HUDEP-2 (cell line): ENCODE results near the gene CLIC4.

ENCODE experiments used
- DNase-seq, 76 experiments: peaks; one replicate each; lab custom pipeline; 2025; ENCODE audit not compliant: unreplicated experiment in 76 of 76; lab: John Stamatoyannopoulos, UW

Gene CLIC4

DNA sequence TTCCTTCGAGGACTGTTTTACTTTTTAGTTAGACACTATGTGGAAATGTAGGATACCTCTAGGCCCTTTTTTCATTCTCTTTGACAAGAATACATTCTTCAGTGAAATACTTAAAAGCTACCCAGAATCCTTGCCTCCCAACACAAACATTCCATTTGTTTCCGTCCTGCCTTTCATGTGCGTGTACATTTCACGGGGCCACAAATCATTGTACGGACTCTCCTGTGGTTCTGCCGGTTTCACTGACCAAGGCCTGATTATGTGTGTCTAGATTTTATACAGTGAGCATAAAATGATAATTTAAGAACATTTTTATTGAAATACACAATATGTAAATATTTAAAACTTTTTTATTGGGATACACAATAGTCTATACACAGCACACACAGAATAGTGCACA lies 108.4 kb downstream of the CLIC4 start:
- DNase-seq: no peak

DNA sequence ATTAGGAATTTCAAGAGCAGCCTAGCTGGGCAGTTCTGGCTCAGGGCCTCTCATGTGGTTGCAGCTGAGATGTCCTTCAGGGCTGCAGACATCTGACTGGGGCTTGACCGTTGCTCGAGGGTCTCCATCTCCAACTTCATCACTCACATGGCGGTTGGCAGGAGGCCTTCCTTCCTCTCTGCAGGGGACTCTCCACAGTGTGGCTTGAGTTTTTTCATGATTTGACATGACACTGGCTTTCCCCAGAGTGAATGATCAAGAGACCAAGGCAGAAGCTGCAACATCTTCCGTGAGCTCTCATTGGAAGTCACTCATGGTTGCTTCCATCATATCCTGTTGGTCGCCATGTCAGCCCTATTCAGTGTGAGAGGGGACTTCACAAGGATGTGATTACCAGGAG lies 110.2 kb downstream of the CLIC4 start:
- DNase-seq: no peak

DNA sequence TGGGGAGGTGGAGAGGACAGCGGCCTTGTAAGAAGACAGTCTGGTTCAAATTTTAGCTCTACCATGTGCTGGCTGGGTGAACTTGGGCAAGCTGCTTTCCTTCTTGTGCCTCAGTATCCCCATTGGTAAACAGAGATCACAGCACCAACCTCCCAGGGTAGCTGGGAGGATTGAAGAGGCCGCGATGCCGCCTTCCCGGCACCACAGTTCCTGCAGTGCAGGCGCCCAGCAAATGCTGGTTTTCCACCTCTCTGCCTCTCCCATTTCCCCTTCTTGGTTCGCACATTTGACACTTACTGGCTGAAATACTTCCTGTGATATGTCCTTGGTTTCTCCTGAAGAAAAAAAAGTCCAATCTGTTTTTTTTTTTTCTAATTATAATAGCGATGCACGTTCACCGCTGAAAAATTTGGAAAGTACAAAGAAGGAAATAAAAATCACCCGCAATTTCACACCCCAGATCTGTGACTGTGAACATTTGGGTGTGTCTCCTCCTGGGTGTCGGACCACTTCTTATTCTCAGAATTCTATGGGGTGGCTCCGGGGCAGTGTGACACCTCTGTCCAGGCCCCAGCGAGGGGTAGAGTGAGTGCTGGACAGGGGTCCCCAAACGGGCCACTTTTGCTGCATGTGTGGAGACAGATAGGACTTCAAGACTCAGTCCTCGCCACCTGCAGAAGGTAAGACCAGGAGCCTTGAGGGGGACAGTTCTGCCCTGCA lies 111.7 kb downstream of the CLIC4 start:
- no peak for DNase-seq

DNA sequence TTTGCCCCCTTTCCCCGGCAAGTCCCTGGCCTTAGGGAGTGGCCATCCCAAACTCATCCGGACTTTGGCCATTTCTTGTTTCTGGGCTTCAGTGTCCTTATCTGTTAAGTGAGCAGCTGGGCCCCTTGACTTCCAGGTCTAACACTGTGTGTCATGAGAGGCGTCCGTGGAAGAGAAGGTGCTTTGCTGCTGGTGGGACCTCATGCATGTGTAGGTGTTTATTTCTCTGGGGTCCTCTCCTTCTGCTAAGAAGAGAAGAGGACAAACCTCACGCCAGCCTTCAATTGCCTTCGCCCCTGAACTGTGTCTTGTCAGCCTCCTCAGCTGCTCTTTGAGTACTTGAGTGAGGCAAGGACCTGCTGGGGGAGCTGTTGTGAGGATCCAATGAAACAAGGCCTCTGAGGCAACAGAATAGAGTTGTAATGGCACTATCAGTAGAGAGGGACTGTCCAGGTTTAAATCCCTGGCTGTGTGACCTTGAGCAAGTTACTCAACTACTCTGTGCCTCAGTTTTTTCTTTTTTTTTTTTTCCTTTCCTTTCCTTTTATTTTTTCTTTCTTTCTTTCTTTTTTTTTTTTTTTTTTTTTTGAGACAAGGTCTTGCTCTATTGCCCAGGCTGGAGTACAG lies 112.4 kb downstream of the CLIC4 start:
- peak in 1 of 76 experiments; percentile 6 for DNase-seq

DNA sequence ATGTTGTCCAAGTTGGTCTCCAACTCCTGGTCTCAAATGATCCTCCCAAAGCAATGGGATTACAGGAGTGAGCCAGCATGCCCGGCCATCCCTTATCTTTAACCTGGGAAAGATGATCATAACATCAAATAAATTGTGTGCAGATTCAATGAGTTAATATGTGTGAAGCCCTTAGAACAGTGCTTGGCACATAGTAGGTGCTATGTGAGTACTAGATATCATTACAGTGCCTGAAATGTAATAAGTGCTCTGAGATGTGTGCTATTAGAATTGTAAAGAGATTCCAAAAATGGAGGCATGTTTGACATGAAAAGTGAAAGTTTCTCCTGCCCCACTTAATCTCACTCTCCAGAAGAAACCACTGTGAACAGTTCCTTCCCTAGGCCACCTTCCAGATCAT lies 113.0 kb downstream of the CLIC4 start:
- DNase-seq: no peak

DNA sequence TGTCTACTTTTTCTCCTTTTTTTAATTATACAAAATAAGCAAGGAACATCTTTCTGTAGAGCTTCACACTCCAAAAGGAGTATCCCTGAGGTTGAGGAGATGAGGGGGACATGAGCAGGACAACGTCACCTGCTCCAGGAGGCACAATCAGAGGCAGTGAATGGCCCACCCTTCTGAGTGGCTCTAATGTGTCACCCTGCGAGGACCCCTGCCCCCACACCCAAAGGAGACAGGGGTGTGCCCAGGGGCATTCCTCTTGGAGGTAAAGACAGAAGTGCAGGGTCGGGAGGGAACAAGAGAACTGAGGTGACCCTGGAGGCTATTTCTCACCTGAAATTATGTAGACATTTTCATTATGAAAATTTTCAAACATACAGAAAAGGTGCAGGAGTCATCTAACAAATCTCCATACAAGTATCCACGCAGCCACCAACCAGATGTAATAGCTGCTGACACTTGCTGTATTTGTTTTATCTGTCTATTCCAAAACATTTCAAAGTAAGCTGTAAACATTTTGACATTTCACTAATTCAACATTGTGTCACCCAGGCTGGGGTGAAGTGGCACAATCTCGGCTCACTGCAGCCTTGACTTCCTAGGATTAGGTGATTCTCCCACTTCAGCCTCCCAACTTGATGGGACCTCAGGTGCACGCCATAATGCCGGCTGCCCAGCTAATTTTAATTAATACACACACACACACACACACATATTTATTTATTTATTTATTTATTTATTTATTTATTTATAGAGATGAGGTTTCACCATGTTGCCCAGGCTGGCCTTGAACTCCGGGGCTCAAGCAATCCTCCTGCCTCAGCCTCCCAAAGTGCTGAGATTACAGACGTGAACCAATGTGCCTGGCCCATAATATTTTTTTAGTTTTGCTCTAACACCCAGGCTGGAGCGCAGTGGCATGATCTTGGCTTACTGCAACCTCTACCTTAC lies 114.1 kb downstream of the CLIC4 start:
- DNase-seq: no peak

DNA sequence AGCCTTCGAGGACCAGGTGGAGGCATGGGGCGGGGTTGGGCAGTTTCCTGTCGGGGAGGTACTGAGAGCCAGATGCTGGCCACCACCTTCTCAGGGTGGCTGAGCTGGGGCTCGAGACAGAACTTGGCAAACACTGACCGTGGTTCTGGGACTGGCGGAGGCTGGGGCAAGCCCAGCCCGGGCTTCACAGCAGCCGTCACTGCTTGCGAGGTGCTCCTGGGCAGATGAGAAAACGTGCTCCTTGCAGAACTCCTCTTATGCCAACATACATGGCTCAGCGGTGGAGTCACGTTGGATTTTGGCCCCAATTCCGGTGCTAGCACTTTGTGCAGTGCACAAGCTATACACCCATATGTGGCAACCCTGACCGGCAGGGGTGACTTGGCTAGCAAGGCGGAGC lies 115.6 kb downstream of the CLIC4 start:
- DNase-seq: no peak

DNA sequence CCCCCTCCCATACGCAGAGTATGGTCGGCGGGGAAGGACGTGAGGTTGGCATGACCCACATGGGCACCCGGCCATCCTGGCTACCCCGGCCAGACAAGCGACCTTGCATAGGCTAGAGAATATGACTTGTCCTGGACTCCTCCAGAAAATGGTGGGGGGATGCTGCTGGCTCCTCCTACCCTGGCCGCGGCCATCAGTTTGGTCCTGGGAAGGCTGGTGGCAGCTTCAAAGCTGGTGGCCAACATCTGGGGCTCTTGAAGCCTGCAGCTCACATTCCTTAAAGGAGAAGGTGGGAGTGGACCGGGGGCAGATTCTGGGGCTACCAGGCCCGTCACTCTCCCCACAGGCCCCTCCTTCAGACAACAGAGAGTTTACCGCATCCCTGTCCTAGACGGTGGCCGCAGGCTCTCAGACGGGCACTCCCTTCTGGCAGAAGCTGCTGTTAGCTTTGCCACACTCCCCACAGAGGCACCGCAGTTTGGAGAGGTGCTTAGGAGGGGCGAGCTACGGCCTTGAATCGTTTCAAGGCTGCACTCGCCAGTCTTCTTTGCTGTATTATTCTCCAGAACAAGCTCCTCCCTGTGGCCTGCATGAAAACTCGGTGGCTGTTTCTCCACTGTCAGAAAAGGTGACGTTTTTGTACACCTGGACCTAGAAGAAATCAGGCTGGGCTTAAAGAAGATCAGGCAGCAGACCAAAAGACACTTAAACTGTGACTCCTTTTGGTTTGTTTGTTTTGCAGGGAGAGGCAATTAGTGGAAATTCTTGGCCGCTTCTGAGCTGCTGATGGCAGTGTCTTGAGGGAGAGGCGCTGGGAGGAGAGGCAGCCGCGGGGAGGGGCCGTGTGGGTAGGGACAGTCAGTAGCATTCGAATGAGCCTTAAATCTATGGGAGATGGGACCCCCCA lies 116.8 kb downstream of the CLIC4 start:
- no peak for DNase-seq

- DNase-seq: no peak
These were observed 117.7 kb downstream of the CLIC4 start for GRCh38 chr1:24862775-24863483.

DNA sequence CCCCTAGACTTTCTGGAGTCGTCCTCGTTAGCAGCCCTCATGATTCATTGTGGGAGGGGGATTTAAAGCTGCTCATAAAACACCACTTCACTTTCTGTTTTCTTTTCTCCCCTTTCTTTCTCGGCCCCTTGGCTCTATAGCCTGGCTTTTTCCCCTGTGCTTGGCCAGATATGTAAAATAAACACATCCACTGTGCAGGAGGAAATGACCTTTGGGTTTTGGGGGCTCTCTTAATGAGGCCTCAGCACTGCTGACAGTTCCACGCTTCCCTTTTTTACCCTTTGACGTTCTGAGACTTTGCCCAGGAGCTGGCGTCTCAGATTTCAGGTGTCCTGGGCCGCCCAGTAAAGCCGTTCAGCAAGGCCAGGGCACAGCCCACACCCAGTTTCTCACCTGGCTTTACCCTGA lies 119.1 kb downstream of the CLIC4 start:
- no peak for DNase-seq

- no peak for DNase-seq
These were observed 119.9 kb downstream of the CLIC4 start for GRCh38 chr1:24865168-24865567.

DNA sequence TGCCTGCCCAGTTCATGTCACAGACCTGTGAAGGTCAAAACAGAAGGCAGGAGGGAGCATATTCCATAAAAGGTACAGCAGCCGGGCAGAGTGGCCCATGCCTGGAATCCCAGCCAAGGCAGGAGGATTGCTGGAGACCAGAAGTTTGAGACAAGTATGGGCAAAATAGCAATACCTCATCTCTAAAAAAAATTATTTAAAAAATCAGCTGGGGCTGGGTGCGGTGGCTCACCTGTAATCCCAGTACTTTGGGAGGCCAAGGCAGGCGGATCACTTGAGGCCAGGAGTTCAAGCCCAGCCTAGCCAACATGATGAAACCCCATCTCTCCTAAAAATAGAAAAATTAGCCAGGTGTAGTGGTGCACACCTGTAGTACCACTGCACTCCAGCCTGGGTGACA lies 120.3 kb downstream of the CLIC4 start:
- DNase-seq: no peak

DNA sequence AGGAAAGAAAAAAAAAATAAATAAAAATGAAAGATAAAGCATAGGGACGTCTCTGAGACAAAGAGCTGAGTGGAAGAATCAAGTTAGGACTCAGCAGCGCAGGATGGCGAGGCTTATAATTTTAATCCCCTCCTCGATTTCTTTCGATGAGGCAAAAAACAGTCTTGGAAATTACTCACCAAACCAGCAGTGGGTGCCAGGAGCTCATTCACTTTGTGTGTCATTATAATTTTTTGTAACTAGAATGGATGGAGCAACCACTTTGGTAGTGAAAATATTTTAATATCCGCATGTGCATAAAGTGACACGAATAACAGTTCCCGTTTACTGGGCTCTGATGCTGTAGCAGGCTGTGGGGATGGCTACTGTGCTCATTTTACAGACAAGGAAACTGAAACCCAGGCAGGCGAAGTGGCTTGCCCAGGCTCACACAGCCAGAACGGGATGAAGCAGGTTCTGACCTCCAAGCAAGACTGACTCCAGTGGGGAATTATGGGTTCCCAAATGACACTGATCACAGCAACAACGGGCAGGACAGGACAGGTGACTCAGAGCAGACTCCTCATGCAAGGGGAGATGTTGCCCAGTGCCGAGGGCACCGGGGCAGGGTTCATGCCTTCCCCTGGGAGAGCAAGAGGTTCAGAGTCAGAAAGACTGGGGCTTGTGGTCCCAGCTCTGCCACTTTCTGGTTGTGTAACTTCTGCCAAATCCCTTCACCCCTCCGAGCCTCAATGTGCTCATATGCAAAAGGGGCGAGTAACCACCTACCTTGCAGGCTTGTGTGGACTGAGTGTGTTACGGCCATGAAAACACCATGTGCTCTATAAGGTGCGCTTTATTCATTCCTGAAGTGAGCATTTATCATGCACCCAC lies 121.2 kb downstream of the CLIC4 start:
- DNase-seq: no peak

DNA sequence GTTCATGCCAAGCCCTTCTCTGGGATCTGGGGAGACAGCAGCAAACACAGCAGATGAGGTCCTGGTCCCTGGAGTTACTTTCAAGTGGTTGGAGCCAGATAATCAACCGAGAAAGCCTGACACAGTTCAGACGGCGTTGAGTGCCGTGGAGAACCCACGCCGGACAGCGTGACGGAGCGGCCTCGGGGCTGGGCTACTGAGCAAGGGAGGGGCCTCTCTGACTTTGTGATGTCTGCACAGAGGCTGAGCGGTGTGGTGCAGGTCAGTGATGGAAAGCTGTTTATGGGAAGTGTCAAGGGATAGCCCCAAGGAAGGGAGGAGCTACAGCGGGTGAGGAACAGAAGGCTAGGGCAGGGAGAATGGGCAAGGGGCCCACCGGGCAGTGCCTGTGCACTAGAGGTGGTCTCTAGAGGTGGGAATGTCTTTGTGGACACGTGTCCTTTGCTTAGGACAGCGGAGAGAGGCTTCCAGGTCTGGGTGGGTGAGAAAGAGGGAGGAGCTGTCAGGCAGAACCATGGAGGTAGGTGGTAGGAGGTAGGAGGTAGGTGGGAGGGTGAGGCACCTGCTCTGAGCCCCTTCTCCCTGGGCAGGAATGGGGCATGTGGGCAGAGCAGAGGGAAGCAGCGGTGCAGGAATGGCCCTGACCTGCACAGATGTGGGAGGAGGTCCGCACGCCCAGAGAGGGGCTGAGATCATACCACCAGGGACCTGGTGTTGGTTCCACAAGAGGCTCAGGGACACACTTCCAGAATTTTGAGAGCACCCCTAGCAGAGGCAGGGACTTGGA lies 122.0 kb downstream of the CLIC4 start:
- no peak for DNase-seq

GRCh38 chr1:24868016-24868875 lies 123.0 kb downstream of the CLIC4 start:
- DNase-seq: no peak

GRCh38 chr1:24870551-24871195 lies 125.4 kb downstream of the CLIC4 start:
- peak in 1 of 76 experiments; percentile 6 for DNase-seq
